ENCODE data around the gene SNAPIN. TPM values are rescaled to one million over a fixed set of nuclear protein-coding genes. Genes with fewer than 3 reads are reported as not detected.

The SNAPIN gene
- 23.6 TPM for total RNA-seq (ENCODE audit: unreplicated experiment)
- long read RNA-seq, transcript SNAPIN-201 (4 exons, 1,030 nt): major isoform, 15 of 16 reads
- long read RNA-seq, partial matches to known transcripts: 0 of 16 reads
- long read RNA-seq, other reads (novel, unspliced or antisense): 1 of 16 reads

- peaks cover 6% of the 10 kb centered on the region for H3K27me3 Mint-ChIP-seq (ENCODE audit: unreplicated experiment)
- peaks cover 6% of the 10 kb centered on the region for H3K4me1 Mint-ChIP-seq (ENCODE audit: unreplicated experiment)
- peak within 1 kb of the TSS; percentile 75 for H3K27ac Mint-ChIP-seq (ENCODE audit: unreplicated experiment)
- H3K4me3 Mint-ChIP-seq (ENCODE audit: unreplicated experiment): peak within 1 kb of the TSS; percentile 96
- DNase-seq (ENCODE audit: low spot score): peak; percentile 78
- no peaks in the 10 kb centered on the region for H3K9me3 Mint-ChIP-seq (ENCODE audit: unreplicated experiment)
- TF ChIP-seq CTCF (IDR thresholded peaks at IDR 0.05; ENCODE audit: unreplicated experiment): no peak
- H3K36me3 Mint-ChIP-seq (ENCODE audit: low read depth, unreplicated experiment): peaks cover 17% of the 10 kb centered on the region
Measured at GRCh38 chr1:153658400-153659174, at the start of gene SNAPIN. SNAPIN (plus strand) TSS chr1:153658703; CDS start chr1:153658744, 41 bp downstream.

GRCh38 chr1:153608742-153609584 lies 49.5 kb upstream of the SNAPIN start:
- Mint-ChIP-seq H3K9me3 (ENCODE audit: unreplicated experiment) (no peaks in the 10 kb centered on the region), H3K36me3 (ENCODE audit: low read depth, unreplicated experiment) (peaks cover 14% of the 10 kb centered on the region), H3K4me1 (ENCODE audit: unreplicated experiment) (peaks cover 56% of the 10 kb centered on the region), H3K4me3 (ENCODE audit: unreplicated experiment) (peak overlapping the region; percentile 98), H3K27me3 (ENCODE audit: unreplicated experiment) (peaks cover 15% of the 10 kb centered on the region), H3K27ac (ENCODE audit: unreplicated experiment) (peak overlapping the region; percentile 100)
- DNase-seq (ENCODE audit: low spot score): peak; percentile 80
- TF ChIP-seq CTCF (IDR thresholded peaks at IDR 0.05; ENCODE audit: unreplicated experiment): no peak

- Mint-ChIP-seq H3K4me1 (ENCODE audit: unreplicated experiment) (peaks cover 56% of the 10 kb centered on the region), H3K36me3 (ENCODE audit: low read depth, unreplicated experiment) (peaks cover 14% of the 10 kb centered on the region), H3K9me3 (ENCODE audit: unreplicated experiment) (no peaks in the 10 kb centered on the region), H3K4me3 (ENCODE audit: unreplicated experiment) (peak overlapping the region; percentile 98), H3K27me3 (ENCODE audit: unreplicated experiment) (peaks cover 15% of the 10 kb centered on the region), H3K27ac (ENCODE audit: unreplicated experiment) (peak overlapping the region; percentile 100)
- no peak for DNase-seq (ENCODE audit: low spot score)
- no peak for TF ChIP-seq CTCF (IDR thresholded peaks at IDR 0.05; ENCODE audit: unreplicated experiment)
Measured at GRCh38 chr1:153609585-153609907, 49.0 kb upstream of the SNAPIN start.

GRCh38 chr1:153610334-153610733 lies 48.2 kb upstream of the SNAPIN start:
- Mint-ChIP-seq H3K4me3 (ENCODE audit: unreplicated experiment) (no peak overlapping the region), H3K4me1 (ENCODE audit: unreplicated experiment) (peaks cover 56% of the 10 kb centered on the region), H3K9me3 (ENCODE audit: unreplicated experiment) (no peaks in the 10 kb centered on the region), H3K27me3 (ENCODE audit: unreplicated experiment) (peaks cover 15% of the 10 kb centered on the region), H3K27ac (ENCODE audit: unreplicated experiment) (peak overlapping the region; percentile 100), H3K36me3 (ENCODE audit: low read depth, unreplicated experiment) (peaks cover 11% of the 10 kb centered on the region)
- no peak for TF ChIP-seq CTCF (IDR thresholded peaks at IDR 0.05; ENCODE audit: unreplicated experiment)
- DNase-seq (ENCODE audit: low spot score): no peak

Measured in endothelial cell (in vitro differentiated cells).